Right lobe of liver (tissue), 6 donors: Measurements from ENCODE around the gene NFXL1. TPM values are rescaled to one million over a fixed set of nuclear protein-coding genes. Genes with fewer than 3 reads are reported as not detected.

ENCODE experiments used
- ATAC-seq, 4 donors: fragments of 200-7000 bp; cut with Tn5 transposase; one replicate each; pipeline ENCODE4 v1.9.1; 2020; ENCODE audit warnings: mild to moderate bottlenecking in 4 of 4, moderate library complexity in 4 of 4
- DNase-seq, 3 donors: peaks; one replicate each; pipeline ENCODE4 v3.0.0-alpha.2; 2020
- H3K27ac ChIP-seq, 3 donors: fragments of 200-600 bp; one replicate each; pipeline ENCODE4 v1.8.0; 2022
- H3K27me3 ChIP-seq, 2 donors: fragments of 200-600 bp; one replicate each; pipeline ENCODE4 v1.8.0; 2022
- H3K36me3 ChIP-seq, 4 donors: fragments of 200-600 bp; sonication (generic) in 1 of 4; one replicate each; pipeline versions ENCODE4 v1.5.1 to v1.8.0; 2017 to 2022; ENCODE audit warnings: control low read depth in 1 of 4
- H3K4me1 ChIP-seq, 4 donors: fragments of 200-600 bp; sonication (generic) in 1 of 4; one replicate each; pipeline versions ENCODE4 v1.5.1 to v1.8.0; 2017 to 2022; ENCODE audit warnings: control low read depth in 1 of 4
- H3K4me3 ChIP-seq, 3 donors: fragments of 200-600 bp; one replicate each; pipeline ENCODE4 v1.8.0; 2022
- H3K9me3 ChIP-seq, 4 donors: fragments of 200-600 bp; sonication (generic) in 1 of 4; one replicate each; pipeline versions ENCODE4 v1.5.1 to v1.8.0; 2017 to 2022; ENCODE audit warnings: control low read depth in 1 of 4
- POLR2A ChIP-seq: fragments of 450-650 bp; IDR thresholded peaks from one replicate; pipeline ENCODE4 v1.6.1; 2017; ENCODE audit warnings: antibody characterized with exemption, mild to moderate bottlenecking
- WGBS: methylation state at CpG from one replicate; pipeline ENCODE4 v1.1.6; 2018; ENCODE audit warnings: low coverage, low lambda C conversion rate; ENCODE audit not compliant: insufficient coverage; ENCODE audit errors: missing lambda C conversion rate; 5-methylcytosine and 5-hydroxymethylcytosine counted together
- intact Hi-C, 2 donors: fragments of 100-400 bp; cut with DNase I; formaldehyde crosslinking; loops; one replicate each; pipeline versions ENCODE4 v1.11.2 to v1.14.1; 2022
- total RNA-seq, 6 experiments: library from RNA; depleted of rRNA in 2 of 6; stranded (reverse); fragments of >200 nt in 2 of 6; fragmentation: NEBNext Ultra II Directional in 3 of 6; extraction: Animal tissue kit (Norgen Biotek cat#: 25700) in 3 of 6; gene quantifications; one replicate each; pipeline versions ENCODE4 v1.1.0 to v1.2.4, GENCODE V29; 2016 to 2023
- TF ChIP-seq, protein P1 (sequence below), 4 donors: fragments of 200-600 bp in 3 of 4; fragments of 450-650 bp in 1 of 4; IDR thresholded peaks; one replicate each; pipeline versions ENCODE4 v1.5.1 to v1.8.0; 2016 to 2022; ENCODE audit warnings: antibody characterized with exemption in 4 of 4, mild to moderate bottlenecking in 2 of 4
- donor health status: DM: no; HTN: yes; CAD: no.
- donor health status: DM: no; HTN: no; CAD: no.
- donor health status: DM: no; HTN: no; CAD: no.
- donor health status: DM: no; HTN: yes; CAD: no.
- donor health status: DM: no; HTN: yes; CAD: no.

NFXL1 gene
- total RNA-seq, 6 experiments from 2014 or later: 4.9 to 11.0 (median 7.9) TPM

DNA sequence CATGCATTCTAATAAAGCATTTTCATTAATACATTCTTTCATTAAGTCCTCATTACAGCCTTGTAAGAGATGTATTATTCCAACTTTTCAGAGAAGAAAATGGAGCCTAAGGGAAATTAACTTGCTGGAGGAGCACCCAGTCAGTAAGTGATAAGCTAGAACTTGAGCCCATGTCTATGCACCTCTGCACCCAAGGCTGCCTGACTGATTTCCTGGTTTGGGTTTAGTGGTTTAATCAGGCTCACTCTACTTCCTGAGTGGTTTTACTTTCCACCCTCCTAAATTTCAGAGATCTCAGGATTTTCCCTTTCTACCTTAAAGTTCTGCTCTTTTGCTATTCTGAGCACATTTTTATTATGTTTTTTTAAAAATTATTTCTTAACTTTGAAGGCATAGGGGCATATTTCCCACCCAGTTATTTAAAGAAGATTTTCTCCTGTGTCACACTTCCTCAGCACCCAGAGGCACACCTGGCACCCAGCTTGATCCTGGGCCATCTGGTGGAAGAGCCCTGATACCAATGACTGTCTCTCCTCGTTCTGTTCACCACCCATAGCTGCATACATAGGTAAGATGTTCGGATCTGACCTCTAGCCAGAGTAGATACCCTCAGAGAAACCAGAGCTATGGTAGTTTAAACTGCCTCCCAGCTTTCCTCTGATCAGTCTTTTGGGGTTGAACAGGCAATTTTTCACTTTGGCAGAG is 86.9 kb downstream of the NFXL1 start:
- H3K27ac ChIP-seq: no peak overlapping the region
- ATAC-seq (no peak), DNase-seq (no peak)
- no peak overlapping the region for H3K4me3 ChIP-seq
- no peaks in the 10 kb centered on the region for H3K36me3 ChIP-seq
- H3K27me3 ChIP-seq: no peaks in the 10 kb centered on the region
- no peak for TF ChIP-seq POLR2A
- TF ChIP-seq, protein P1, sequence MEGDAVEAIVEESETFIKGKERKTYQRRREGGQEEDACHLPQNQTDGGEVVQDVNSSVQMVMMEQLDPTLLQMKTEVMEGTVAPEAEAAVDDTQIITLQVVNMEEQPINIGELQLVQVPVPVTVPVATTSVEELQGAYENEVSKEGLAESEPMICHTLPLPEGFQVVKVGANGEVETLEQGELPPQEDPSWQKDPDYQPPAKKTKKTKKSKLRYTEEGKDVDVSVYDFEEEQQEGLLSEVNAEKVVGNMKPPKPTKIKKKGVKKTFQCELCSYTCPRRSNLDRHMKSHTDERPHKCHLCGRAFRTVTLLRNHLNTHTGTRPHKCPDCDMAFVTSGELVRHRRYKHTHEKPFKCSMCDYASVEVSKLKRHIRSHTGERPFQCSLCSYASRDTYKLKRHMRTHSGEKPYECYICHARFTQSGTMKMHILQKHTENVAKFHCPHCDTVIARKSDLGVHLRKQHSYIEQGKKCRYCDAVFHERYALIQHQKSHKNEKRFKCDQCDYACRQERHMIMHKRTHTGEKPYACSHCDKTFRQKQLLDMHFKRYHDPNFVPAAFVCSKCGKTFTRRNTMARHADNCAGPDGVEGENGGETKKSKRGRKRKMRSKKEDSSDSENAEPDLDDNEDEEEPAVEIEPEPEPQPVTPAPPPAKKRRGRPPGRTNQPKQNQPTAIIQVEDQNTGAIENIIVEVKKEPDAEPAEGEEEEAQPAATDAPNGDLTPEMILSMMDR (IDR thresholded peaks at IDR 0.05): no peak
- H3K9me3 ChIP-seq: no peaks in the 10 kb centered on the region
- intact Hi-C loops: no loop called here
- H3K4me1 ChIP-seq: no peaks in the 10 kb centered on the region
- 35% methylated on average over 2 of the region's 2 CpGs for WGBS

DNA sequence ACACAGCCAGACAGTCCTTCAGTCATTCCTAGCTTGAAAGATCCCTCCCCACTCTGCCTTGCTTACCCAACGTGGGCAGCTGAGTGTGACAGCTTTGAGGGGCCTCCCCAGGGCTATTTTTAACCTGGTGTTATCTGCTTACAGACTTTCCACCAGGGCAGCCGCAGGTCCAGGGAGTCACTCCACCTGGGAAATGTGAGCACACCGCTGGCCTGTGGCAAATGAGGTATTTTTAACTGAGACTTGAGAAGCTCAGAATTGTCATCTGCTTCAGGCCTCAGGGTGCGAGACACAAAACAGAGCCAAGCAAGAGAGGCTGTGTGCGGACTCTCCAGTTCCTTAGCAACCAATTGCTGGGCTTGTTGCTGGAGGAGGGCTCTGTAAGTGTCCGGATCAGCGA is 89.5 kb downstream of the NFXL1 start:
- Histone ChIP-seq H3K27me3 (no peaks in the 10 kb centered on the region), H3K27ac (no peak overlapping the region), H3K9me3 (no peaks in the 10 kb centered on the region), H3K4me1 (no peaks in the 10 kb centered on the region), H3K4me3 (no peak overlapping the region), H3K36me3 (no peaks in the 10 kb centered on the region)
- ATAC-seq: no peak
- TF ChIP-seq POLR2A: no peak
- TF ChIP-seq, protein P1 (IDR thresholded peaks at IDR 0.05): no peak
- WGBS: 67% methylated on average over 1 of the region's 7 CpGs
- no peak for DNase-seq
- intact Hi-C loops: no loop called here

DNA sequence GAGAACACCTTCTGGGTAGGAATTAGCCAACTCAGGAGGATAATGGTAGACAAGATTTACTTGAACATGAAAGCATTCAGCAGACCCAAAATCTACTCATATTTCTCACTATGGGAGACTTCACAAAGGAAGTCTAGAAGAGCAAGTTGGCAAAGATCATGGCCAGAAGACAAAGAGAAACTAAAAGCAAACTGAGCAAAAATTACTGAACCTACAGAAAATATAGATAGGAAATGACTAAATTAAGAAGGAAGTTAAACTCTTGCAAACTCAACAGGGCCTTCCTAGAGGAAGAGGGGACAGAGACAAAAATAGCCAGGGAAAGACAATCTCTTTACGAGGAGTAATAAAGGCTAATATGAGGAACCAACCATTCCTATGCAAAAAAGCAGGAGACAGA is 95.2 kb downstream of the NFXL1 start:
- H3K36me3 ChIP-seq: no peaks in the 10 kb centered on the region
- no peak overlapping the region for H3K27ac ChIP-seq
- intact Hi-C loops: no loop called here
- no peak for TF ChIP-seq POLR2A
- TF ChIP-seq, protein P1 (IDR thresholded peaks at IDR 0.05): no peak
- no peak for DNase-seq
- WGBS: 59% methylated on average over 1 of the region's 1 CpG
- H3K4me1 ChIP-seq: peaks cover 0 to 11% (median 0%) of the 10 kb centered on the region in 4 donors
- peak in 1 of 4 donors; percentile 41 for ATAC-seq
- H3K9me3 ChIP-seq: no peaks in the 10 kb centered on the region
- H3K4me3 ChIP-seq: no peak overlapping the region
- H3K27me3 ChIP-seq: no peaks in the 10 kb centered on the region

DNA sequence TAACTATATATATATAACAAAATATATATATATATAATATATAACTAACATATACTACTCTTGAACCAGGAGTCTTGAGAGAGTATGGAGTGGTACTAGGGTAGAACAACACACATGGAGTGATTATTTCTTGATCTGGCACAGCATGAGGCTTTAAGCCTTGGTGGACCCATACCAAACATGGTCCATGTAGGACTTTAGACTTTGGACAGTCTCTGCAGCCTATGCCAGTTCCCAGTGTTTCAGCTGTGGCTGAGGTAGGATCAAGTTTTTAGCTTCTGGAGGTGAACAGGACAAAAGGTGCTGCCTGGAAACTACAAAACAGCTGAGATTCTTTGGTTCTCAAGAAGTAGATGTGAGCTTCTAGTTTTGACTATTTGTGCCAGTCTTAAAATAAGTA is 97.1 kb downstream of the NFXL1 start:
- H3K4me3 ChIP-seq: no peak overlapping the region
- no peaks in the 10 kb centered on the region for H3K9me3 ChIP-seq
- no peaks in the 10 kb centered on the region for H3K36me3 ChIP-seq
- TF ChIP-seq POLR2A: no peak
- TF ChIP-seq, protein P1 (IDR thresholded peaks at IDR 0.05): no peak
- DNase-seq (peak in 1 of 3 donors; percentile 60), ATAC-seq (peak; percentile 93 to 97 (median 96))
- H3K27me3 ChIP-seq: no peaks in the 10 kb centered on the region
- H3K4me1 ChIP-seq: peaks cover 0 to 11% (median 0%) of the 10 kb centered on the region in 4 donors
- no peak overlapping the region for H3K27ac ChIP-seq
- intact Hi-C loops: no loop called here

DNA sequence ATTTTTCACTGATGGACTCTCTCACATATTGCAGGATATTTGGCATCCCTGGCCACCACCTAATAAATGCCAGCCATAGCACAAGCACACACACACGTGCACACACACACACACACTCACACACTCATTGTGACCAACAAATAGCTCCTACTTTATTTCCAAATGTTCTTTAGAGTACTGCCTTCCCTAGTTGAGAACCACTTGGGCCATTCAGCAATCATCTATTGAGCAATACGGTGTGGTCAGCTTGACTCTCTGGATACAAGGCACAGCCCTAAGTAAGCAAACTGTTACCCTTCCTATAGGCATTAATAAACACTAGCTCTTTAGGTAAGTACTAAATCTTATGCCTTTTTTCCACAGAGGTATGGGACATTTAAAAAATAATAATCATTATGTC is 97.6 kb downstream of the NFXL1 start:
- peak in 1 of 4 donors; percentile 17 for ATAC-seq

More for the DNA sequence above, 97.6 kb downstream of the NFXL1 start:
- no peak for TF ChIP-seq POLR2A
- TF ChIP-seq, protein P1 (IDR thresholded peaks at IDR 0.05): no peak
- Histone ChIP-seq H3K27ac (no peak overlapping the region), H3K9me3 (no peaks in the 10 kb centered on the region), H3K36me3 (no peaks in the 10 kb centered on the region), H3K4me1 (peaks cover 0 to 11% (median 0%) of the 10 kb centered on the region in 4 donors), H3K4me3 (no peak overlapping the region), H3K27me3 (no peaks in the 10 kb centered on the region)
- intact Hi-C loops: no loop called here
- 60% methylated on average over 2 of the region's 2 CpGs for WGBS
- DNase-seq: no peak
